GM19239 (cell line): ENCODE measurements around the gene RSPH1.

Experiments used
- DNase-seq: peaks from one replicate; pipeline ENCODE4 v3.0.0; 2011; ENCODE audit warnings: low spot score; ENCODE audit not compliant: insufficient read length
- FAIRE-seq: peaks from 2 replicates; lab custom pipeline; 2011; peaks lifted over from hg19 to GRCh38; lab: Jason Lieb, UNC

Gene RSPH1

DNA sequence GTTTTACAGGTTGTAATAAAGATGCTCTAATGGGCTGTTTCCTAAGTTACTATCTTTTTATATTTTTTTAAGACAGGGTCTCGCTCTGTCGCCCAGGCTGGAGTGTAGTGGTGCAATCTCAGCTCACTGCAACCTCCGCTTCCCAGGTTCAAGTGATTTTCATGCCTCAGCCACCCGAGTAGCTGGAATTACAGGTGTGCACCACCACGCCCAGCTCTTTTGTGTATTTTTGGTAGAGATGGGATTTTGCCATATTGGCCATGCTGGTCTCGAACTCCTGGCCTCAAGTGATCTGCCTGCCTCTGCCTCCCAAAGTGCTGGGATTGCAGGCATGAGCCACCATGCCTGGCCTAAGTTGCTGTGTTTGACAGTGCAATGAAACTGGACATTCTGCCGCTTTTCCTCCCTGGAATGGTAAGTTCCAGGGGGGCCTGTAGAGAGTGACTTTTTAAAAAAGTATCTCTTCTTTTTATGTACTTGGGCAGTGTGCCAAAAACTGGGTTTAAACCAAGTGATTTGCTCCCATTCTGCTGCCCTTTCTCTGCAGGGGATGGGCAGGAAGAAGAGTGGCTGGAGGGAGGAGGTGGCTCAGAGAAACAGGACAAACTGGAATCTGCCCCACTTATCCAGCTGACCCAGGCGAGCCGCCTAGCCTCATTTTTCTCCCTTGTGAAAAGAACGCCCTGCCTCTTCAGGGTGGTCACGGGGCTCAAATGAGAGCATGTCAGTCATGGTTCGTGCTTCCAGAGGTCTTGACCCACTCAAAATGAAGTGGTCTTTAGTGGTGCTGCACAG, 19.9 kb upstream of the RSPH1 start:
- DNase-seq (no peak), FAIRE-seq (no peak)

DNA sequence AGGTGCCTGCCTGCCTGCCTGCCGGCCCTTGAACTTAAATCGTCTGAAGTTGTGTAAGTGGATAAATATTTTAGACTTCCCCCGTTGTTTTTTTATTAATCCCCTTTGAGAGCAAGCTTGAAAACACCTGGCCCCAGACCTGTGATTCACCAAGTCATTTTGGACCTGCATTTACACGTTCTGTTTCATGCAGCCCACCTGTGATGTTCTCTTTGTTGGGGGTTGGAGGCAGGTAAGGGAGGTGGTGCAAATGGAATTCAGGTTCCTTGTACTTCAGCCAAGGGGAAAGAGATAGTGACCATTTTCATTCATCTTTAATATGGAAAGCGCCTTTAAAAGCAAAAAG, 18.8 kb upstream of the RSPH1 start:
- DNase-seq = no peak

DNA sequence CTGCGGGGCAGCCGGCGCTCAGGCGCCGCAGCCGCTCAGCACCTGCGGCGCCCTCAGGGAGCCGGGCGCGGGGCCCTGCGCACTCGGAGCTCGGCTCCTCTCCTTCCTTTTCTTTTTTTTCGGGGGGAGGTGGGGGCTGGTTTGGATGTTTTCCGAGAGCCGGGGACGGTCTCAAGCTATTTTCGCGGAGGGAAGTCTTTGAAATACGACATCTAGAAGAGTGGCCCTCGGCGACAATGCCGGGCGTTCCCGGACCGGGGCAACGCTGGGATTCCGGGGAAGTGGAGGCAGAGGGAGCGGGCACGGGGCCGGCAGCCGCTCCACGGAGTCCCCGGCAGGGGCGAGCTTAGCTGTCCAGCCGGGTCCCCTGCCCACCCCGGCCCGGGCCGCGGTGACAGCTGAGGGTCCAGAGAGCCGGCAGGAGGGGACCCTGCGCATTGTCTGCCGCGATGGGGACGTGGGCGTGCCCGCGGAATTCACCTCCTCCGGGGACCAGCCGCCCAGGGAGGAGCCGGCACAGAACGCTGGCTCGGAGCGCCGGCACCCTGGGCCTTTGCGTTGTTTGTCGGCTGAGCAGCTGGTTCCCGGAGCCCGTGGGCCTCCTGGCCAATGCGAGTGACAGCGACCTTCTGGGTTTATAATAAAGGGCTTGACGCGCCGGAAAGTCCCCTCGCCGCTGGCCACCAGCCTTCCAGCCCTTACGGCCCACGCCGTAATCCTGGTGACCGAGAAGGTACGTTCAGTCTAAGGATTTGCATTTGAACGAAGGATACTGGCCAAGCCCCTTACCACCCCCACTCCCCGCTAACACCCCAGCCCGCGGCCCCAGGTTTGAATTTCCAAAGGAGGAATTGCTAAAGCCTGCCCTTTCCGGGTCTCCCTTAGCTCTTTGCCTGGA, 18.2 kb upstream of the RSPH1 start:
- FAIRE-seq (peak; percentile 71), DNase-seq (no peak)

More for the DNA sequence above, 18.8 kb upstream of the RSPH1 start:
- FAIRE-seq = peak; percentile 49

DNA sequence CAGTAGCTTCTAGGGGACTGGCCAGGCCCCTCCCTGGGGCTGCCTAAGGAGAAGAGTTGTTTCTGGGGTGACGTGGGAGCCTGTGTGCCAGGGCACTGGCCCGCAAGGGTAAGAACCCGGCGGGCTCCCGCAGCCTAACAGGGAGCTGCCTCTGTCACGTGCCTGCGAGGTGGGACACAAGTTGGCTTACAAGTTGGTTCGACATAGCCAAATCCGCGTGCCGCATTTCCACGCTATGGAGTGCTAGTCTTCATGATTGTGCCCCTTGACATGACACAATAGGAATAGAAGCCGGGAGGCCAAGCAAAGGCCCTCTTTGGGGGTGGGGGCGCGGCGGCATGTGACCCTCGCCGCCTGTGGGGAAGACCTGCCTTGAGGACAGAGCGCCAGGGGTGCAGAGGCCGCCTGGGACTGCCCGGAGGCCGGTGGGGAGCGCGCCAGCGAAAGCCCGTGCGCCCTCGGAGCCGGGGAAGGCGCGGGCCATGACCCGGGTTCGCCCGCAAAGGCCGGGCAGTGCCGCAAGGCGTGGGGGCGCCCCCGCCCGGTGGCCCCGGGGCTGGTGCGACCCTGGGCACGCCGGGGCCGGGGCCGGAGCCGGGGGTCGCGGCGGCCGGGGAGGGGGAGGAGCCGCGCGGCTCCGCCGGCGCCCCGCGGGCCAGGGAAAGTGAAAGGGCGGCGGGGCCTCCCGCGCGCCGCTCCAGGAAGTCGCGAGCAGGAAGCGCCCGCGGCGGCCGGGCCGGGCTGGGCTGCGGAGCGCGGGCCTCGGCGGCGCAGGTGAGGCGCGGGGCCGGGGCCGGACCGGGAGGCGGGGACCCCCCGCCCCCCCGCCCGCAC, 17.3 kb upstream of the RSPH1 start, which contains the start of gene SLC37A1:
SLC37A1 (plus strand) TSS at position 702 of the 834 bp plus-strand sequence. CDS start 4,603 bp downstream, outside the sequence.
- no peak for DNase-seq

DNA sequence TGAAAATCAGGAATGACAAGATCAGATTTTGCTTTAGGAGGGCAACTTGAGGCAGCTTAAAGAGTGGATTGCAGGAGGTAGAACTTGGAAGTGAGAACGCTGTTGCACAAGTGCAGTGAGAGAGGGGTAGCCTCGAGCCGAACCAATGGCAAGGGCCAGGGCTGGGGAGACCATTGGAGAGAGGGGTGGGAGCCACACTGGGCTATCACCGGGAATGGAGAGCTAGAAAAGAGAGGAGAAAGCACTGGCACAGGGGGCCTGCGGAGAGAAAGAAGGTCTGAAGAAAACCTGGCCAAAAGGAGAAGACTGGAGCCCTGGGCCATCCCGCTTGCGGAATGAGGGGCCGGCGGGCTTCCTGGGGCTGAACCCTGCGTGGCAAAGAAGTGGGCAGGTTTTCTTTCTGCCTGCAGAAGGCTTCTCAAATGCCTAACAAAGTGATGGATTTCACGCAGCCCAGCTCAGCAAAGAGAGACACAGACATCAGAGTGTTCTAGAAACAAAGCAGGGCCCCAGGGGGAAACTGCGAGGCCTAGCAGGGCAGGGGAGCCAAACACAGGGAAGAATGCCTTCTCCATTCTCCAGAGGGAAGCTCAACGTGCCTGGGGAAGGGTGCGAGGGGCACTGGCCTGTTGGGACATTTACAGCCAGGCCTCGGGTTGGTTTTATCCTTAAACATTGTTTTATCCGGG, 16.5 kb upstream of the RSPH1 start:
- DNase-seq (no peak), FAIRE-seq (no peak)

More for the DNA sequence above, 17.3 kb upstream of the RSPH1 start, which contains the start of gene SLC37A1:
- FAIRE-seq = no peak

GRCh38 chr21:42509244-42509643, 13.2 kb upstream of the RSPH1 start:
- FAIRE-seq = no peak

DNA sequence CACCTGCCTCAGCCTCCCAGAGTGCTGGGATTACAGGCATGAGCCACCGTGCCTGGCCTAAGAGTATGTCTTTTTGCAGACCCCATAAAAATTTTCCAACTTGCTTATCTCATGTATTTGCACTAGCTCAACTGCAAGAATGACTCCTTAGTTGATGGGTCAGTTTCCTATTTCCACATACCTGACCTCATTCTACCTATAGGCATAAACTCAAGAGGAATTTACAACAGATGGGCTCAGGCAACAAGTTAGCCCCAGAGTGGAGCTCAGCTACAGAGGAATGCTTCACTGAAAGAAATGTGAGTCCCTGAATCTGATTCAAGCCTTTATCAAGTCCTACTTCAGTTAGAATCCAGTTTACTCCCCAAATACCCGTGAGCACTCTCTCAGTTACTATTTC, 12.3 kb upstream of the RSPH1 start:
- DNase-seq (no peak), FAIRE-seq (no peak)

More at GRCh38 chr21:42509244-42509643, 13.2 kb upstream of the RSPH1 start:
- no peak for DNase-seq

DNA sequence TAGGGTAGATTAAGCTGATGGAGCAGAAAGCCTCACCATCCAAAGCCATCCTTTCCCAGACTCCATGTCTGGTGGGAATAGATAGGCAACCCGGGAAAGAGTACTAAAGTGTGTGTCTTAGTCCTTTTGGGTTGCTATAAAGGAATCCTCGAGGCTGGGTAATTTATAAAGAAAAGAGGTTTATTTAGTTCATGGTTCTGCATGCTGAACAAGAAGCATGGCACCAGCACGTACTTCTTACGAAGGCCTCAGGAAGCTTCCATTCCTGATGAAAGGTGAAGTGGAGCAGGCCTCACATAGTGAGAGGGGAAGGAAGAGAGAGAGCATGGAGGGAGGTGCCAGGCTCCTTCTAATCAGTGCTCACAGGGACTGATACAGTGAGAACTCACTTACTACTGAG, 11.4 kb upstream of the RSPH1 start:
- DNase-seq (no peak), FAIRE-seq (no peak)

DNA sequence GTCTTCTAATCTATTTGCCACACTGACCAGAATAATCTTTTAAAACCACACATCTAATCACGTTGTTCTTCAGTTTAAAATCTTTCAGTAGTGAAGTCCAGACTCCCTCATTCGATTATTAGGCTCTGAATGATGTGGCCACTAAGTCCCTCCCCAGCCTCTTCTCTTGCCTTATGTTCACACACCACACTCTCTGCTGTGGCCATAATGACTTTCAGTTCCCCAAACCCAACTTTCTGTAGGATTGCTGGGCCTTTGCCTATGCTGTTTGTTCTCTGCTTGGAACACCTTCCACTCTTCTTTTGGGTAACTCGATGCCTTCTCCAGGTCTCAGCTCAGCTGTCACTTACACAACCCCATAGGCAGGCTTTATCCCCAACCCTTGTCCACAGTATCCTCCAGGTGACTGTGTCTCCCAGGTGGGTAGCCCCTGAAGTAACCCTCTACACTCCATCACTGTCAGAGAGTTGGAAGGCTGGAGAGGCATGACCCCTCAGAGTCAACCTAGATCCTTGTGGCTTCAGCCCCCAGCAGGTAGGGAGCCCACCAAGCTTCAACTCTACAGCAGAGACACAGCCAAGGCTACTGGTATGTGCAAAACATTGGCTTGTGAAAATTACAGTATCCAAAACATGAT, 9.2 kb upstream of the RSPH1 start:
- FAIRE-seq = peak; percentile 92
- DNase-seq = peak; percentile 54

DNA sequence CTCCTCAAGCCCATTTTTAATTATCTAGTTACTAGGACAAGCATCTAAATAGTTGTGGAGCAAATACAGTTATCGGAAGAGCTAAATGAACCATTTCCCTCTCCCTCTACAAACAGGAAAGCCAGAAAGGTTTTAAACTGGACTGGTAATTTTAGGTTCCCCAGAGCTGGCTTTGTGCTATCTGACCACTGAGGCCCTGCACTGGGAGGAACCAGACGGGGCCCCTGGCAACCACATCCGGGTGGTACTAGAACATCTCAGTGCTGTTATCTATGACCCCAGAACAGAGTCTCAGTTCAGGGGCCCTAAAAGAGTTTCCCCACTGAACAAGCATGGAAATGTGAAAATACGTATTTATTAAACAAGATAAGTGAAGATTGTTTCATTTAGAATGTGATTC, 7.7 kb upstream of the RSPH1 start:
- FAIRE-seq (peak; percentile 76), DNase-seq (no peak)

- FAIRE-seq (no peak), DNase-seq (no peak)
These were observed 4.7 kb upstream of the RSPH1 start for GRCh38 chr21:42500736-42501135.

GRCh38 chr21:42500225-42500624, 4.2 kb upstream of the RSPH1 start:
- FAIRE-seq = no peak
- no peak for DNase-seq

DNA sequence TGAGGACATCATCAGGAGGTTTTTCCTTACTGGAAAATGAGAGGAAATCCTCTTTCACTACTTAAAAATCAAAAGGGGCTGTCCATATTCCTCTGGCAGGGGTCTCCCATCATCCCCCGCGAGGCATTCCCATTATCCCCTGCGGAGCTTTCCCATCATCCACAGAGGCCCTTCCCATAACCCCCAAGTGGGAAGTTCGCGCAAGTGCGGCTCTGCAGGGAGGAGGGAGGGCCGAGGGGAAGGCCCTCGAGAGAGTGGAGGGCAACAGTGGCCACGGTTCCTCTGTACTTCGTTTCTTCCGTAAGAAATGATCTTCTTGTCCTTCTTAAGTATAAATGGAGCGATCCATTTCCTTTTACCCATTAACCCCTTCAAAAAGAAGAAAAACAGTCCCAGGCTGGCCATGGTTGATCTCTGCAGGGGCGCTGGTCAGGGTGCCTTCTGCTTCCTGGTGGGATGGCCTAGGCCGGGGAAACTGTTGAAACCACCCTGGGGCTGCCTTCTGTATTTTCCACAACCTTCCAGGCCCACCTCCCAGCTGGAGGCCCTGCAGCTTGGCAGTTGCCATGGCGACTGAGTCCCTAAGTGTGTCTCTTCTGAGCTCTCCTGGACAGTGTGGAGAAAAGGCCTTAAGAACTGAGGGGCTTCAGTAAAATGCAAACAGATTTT, 3.6 kb upstream of the RSPH1 start:
- no peak for DNase-seq
- peak; percentile 14 for FAIRE-seq

- FAIRE-seq = no peak
- no peak for DNase-seq
These were observed 2.0 kb upstream of the RSPH1 start for GRCh38 chr21:42498012-42498411.

DNA sequence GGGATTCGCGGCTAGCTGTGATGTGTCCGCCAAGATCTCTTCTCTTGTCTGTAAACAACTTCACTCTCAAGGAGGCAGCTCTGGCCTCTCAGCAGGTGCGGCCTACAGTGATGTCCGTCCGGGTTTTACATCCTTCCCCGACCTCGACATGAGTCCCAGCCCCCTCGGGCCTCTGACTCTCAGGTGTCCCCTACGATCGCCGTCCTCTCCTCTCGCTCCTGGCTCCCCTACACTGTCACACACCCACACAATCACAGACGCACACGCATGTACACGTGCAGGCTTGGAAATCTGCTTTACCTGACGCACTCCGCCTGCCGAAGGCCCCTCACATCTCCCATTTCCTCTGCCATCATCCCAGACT, 797 bp upstream of the RSPH1 start:
- no peak for DNase-seq
- no peak for FAIRE-seq

DNA sequence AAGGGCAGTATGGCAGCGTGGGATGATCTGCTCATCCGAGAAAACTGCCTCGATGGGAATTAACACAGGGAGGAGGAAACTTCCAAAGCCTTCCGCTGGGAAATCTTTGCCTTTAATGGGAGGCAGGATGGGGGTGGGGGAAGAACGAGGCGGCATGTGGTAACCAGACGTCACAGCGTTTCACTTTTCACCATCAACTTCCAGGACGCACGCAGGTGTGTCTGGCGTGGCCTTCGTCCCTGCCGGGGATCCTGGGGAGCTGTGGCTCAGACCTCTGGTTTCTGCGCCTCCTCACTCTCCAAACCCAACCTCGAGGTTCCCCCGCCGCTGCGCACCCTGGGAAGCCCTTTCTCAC, 282 bp downstream of the RSPH1 start:
- DNase-seq (no peak), FAIRE-seq (peak; percentile 53)

DNA sequence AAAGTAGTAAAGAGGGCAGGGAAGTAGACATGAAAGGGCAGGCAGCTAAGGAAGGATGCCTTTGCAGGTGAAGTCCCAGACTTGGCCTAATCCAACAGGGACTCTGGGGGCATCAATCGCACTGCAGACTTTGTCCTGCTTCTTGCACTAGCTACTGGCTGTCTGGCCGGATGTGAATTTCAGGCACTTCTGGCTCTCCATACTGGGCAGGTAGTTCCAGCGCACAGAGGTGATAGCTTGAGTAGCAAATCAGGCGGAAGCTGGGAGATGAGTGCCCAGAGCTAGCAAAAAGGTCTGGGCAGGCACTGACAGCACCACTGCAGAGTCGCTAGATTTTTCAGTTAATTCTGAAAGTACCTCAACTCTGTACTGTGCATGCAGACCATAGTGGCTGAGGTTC, 997 bp downstream of the RSPH1 start:
- FAIRE-seq = no peak
- no peak for DNase-seq

- DNase-seq (no peak), FAIRE-seq (no peak)
These were observed 2.6 kb downstream of the RSPH1 start for GRCh38 chr21:42493109-42494060.
